GM18498 (cell line): ENCODE data around the gene RANBP3.

Source experiments
- ATAC-seq: cut with Tn5 transposase; IDR thresholded peaks from one replicate; pipeline ENCODE4 v1.9.1; 2021; ENCODE audit warnings: mild to moderate bottlenecking, moderate library complexity; ENCODE audit not compliant: unreplicated experiment

The RANBP3 gene

DNA sequence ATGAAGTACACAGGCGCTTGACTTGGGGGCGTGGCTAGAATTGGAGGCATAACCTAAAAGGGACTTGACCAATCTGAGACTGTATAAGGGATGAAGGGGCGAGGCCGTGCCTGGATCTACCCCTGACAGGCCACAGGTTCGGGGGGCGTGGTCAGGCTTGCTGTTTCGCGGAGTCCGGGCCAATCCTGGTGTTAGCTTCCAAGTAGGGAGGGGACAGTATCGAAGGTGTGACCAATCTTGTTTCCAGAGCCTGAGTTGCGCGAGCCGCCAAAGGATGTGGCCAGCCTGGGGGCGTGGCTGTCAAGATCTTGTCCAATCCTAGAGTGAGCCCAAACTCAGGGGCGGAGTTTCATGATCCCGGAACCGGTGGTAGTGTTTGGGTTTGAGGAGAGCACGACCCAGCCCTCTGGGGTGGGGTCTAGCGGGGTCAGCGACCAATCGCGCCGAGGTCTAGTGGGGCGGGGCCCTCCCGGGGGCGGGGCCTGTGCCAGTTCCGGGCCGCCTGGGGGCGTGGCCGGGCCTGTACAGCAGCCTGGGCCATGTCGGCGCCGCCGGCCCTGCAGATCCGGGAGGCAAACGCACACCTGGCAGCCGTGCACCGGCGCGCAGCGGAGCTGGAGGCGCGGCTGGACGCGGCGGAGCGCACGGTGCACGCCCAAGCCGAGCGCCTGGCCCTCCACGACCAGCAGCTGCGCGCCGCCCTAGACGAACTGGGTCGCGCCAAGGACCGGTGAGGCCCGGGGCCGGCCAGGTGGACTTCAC is 73.4 kb downstream of the RANBP3 start, which contains the start of gene VMAC:
VMAC (plus strand) TSS at position 521 of the 762 bp plus-strand sequence; CDS start at position 540, 19 bp downstream.
- ATAC-seq = peak; percentile 81

DNA sequence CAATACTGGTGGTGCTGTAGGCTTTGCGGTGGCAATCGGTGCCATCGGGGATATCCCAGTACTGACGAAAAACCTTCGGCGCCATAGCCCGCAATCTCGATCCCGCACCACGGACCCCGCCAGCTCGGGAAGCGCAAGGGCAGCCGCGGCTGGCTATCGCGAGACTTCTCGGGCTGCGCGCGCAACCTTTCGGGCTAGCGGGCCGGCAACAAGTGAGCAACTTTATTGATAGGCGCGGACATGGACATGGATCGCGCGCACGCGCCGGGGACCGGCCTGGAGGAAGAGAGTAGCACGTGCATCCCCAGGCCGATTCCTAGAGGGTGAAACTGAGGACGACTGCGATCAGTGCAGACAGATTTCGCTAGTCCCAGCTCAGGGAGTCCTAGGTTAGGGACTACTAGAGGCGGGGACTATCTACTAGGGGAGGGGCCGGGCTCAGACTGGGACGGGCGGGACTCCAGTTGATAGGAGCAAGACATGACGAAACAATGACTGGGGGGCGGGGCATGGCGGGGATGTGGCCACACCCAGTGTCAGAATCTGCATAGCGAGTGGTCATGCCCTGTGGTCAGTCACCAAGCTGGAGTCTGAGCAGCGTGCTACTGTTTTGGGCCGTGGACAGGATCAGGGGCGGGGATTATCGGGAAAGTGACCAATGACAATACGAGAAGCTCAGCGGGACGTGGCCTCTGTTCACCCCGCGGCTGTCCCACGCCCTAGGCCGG is 74.2 kb downstream of the RANBP3 start, which contains the start of gene NDUFA11:
NDUFA11 (minus strand) TSS at position 167 of the 728 bp plus-strand sequence; CDS start at position 85, 82 bp downstream.
- peak; percentile 45 for ATAC-seq

- no peak for ATAC-seq
These were observed 74.8 kb downstream of the RANBP3 start for GRCh38 chr19:5903056-5903623.

- no peak for ATAC-seq
These were observed 77.0 kb downstream of the RANBP3 start for GRCh38 chr19:5900976-5901375.

DNA sequence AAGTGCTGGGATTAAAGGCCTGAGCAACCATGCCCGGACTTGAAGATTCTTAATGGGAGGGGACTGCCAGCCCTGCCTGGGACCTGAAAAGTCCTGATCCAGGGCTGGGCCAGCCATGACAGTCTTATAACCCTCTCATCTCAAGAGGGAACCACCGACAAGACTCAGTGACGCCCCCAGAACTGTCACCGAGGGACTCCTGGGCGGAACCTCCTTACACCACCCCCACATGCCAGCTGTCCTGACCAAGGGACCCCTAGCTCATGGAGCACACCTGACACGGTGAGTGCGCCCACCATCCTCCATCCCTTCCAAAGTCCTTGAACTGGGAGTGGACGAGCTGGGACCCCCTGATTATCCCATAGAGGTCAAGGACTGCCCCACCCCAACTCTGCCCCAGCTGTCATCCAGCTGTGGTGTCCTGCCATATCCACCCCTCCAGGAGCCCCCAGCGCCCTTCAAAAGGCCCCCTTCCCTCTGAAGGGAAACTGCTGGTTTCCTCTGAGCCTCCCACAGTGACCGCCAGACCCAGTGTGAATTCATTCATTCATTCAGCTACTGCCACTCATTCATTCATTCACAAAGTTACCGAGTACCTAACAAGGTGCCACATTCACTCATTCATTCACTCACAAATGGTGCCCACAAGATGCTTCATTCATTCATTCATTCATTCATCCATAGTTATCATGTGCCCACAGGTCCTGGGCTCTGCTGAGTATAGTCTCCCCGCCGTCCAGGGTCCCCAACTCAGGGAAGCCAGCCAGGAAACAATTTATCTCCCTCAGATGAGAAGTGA is 78.0 kb downstream of the RANBP3 start:
- no peak for ATAC-seq

- no peak for ATAC-seq
These were observed 80.6 kb downstream of the RANBP3 start for GRCh38 chr19:5897189-5897969.

GRCh38 chr19:5896365-5897076 is 81.4 kb downstream of the RANBP3 start:
- ATAC-seq = no peak

DNA sequence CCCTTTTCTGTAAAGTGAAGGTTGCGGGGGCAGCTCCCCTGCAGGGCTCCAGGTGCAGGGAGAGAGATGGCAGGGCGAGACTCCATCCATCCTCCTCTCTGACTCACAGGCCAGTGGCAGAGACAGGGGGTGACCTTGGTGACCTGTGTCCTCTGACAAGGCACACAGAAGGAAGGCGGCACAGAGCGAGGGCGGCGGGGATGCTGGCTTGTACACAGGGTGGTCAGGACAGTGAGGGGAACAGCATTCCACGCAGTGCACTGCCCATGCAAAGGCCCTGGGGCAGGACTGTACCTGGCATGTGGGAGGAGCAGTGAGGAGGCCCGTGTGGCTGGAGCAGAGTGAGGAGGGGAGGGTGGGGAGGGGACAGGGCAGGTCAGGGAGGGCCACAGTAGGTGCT is 82.0 kb downstream of the RANBP3 start:
- no peak for ATAC-seq

DNA sequence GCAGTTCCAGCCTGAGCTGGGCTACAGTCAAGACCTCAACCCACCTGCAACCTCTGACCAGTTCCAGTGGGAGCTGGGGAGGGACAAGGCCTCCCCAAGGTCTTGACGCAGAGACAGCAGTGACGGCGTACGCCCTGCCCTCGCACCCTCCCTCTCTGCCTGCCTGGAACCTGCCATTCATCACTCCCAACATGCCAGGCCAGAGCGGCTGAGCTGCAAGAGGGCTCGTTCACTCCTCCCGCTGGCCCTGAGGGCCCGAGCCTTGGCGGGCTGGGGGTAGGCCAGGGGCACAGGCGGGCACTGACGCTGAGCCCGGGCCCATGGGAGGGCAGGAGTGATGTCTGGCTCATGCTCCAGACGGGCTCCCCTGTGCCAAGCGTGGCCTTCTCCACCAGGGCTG is 82.5 kb downstream of the RANBP3 start:
- no peak for ATAC-seq

GRCh38 chr19:5894704-5895349 is 83.1 kb downstream of the RANBP3 start:
- no peak for ATAC-seq

DNA sequence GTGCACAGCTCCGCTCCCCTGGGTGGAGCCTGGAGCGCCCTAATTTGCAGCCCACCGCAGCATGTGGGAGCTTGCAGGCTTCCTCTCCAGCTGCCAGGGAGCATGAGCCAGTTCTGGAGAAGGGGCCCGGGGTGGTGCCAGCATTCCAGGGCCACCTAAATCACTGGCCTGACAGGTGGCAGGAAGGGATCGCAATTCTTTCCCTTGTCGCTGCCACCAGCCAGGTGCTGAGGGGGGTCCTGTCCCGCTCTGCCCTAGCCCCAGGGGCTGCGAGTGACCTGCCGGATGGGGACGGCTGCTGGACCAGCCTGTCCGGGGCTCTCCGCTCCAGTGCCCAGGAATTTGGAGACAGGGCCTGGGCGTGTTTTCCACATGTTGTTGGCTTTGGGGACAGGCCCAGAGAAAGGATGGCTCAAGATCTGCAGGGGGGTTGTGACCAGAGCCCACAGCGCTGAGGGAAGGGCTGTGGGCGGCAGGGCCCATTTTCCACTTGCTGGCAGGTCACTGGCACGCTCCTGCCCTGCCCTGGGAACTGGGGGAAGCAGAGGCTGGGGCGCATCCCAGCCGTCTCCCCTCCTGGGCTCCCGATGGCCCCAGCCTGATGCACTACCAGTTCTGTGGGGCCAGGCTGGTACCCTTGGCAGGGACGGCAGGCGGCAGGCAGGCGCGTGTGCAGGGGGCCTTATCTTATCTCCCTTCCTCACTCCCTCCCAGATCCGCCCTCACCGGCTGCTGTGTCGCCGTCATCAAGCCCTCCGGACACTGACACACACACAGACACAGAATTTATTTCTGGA is 83.8 kb downstream of the RANBP3 start:
- ATAC-seq = no peak

DNA sequence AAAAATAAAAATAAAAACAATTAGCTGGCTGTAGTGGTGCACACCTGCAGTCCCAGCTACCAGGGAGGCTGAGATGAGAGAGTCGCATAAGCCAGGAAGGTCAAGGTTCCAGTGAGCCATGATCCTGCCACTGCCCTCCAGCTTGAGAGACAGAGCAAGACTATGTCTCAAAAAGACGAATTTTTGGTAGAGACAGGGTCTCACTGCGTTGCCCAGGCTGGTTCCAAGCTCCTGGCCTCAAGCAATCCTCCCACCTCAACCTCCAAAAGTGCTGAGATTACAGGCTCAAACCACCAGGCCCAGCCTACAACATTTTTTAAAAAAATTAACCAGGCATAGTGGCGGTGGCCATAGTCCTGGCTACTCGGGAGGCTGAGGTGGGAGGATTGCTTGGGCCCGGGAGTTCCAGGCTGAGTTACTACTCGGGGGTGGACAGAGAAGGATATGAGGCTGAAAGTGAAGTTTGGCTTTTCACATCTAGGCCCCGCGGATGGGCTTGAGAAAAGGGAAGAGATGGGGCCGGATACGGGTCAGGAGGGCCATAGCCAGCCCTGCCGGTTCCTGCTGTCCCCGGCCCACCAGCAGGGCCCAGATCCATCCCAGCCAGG is 84.5 kb downstream of the RANBP3 start:
- ATAC-seq = no peak

GRCh38 chr19:5892772-5893275 is 85.1 kb downstream of the RANBP3 start:
- no peak for ATAC-seq

DNA sequence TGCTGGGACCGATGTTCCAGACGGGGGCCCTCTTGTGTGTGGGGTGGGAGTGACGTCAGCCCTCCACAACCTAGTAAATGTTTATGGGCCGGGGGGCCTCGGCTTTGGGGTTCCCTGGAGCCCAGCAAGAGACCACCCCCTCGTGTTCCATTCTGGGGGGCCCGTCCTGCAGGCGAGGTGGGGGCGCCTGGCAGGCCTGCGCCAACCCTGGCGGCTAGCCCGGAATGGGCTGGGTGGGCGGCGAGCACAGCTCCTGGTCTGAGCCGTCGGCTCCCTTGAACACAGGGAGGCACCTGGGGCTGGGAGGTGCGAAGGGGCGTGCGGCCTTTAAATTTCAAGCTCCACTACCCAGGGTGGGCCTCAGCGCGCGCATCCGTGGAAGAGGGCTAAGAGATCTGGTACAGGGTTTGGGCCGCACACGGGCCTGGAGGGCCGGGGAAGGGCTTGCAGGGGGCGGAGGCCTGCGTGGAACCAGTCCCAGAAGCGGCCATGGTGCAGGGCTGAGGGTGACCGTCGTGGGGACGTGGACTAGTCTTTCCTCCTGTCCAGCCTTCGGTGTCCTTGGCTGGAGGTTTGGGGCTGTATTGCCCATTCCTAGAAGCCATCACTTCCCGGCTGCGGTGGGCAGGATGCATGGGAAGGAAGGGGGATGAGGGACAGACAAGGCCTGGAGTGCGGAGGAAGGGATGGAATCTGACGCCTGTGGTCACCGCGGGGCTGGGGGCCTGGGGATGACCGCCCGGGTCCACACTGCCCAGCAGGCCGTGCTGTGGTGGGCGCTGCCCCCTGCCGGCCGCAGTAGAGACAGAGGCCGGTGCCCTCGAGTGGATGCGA is 85.8 kb downstream of the RANBP3 start:
- ATAC-seq = no peak

- ATAC-seq = no peak
These were observed 86.4 kb downstream of the RANBP3 start for GRCh38 chr19:5891572-5891937.

DNA sequence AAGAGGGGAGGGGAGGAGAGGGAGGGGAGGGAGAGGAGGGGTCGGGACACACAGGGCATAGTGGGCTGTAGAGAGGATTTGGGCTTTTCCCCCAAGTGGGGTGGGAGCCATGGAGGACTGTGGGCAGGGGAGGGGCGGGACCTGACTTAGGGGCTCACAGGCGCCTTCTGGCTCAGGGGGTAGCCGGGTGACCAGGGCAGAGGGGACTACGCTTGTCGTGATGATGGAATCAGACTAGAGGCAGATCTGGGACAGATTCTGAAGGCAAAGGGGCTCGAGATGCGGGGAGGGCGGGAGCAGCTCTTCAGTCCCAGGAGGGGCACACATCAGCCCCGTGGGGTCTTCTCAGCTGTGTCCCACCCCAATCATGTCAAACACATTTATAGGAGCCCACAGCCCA is 87.8 kb downstream of the RANBP3 start:
- no peak for ATAC-seq
